ENCODE measurements around the gene MYH7B. TPM values are rescaled to one million over a fixed set of nuclear protein-coding genes. Genes with fewer than 3 reads are reported as not detected.

The MYH7B gene
- total RNA-seq, 1 experiment from 2014 or later, result 0.34 TPM

- intact Hi-C loops (cut with micrococcal nuclease; ENCODE audit: unreplicated experiment), result no loop called here
- DNase-seq (ENCODE audit: low spot score), result no peak
- BruUV-seq (replicated peaks), result no TSS peak
- Histone ChIP-seq H3K36me3 (ENCODE audit: insufficient read depth, low read length, poor library complexity, severe bottlenecking) (no peaks in the 10 kb centered on the region), H3K27me3 (replicated peaks; ENCODE audit: insufficient read depth, low read depth, low read length, poor library complexity) (no peaks in the 10 kb centered on the region), H3K9me3 (ENCODE audit: low read depth, low read length, poor library complexity, severe bottlenecking) (no peaks in the 10 kb centered on the region), H3K4me3 (ENCODE audit: low read depth, low read length, poor library complexity, severe bottlenecking) (no peak overlapping the region), H3K27ac (ENCODE audit: low read depth, low read length, poor library complexity, severe bottlenecking) (no peak overlapping the region), H3K4me1 (ENCODE audit: insufficient read depth, low read length, poor library complexity, severe bottlenecking) (no peaks in the 10 kb centered on the region)
- ChIA-PET CTCF (no interaction called here), POLR2A (ENCODE audit: low non-redundant PET) (no interaction called here)
- TF ChIP-seq CTCF (conservative IDR thresholded peaks at IDR 0.05; ENCODE audit: low read depth, low read length), result no peak
- TF ChIP-seq EZH2 (IDR thresholded peaks at IDR 0.05; ENCODE audit: borderline replicate concordance, low read depth, low read length, poor library complexity, severe bottlenecking), result no peak
These were observed 40.5 kb upstream of the MYH7B start for GRCh38 chr20:34915131-34915530.

GRCh38 chr20:34915749-34916455 lies 39.8 kb upstream of the MYH7B start:
- Histone ChIP-seq H3K36me3 (ENCODE audit: insufficient read depth, low read length, poor library complexity, severe bottlenecking) (peaks cover 7% of the 10 kb centered on the region), H3K4me1 (ENCODE audit: insufficient read depth, low read length, poor library complexity, severe bottlenecking) (no peaks in the 10 kb centered on the region), H3K4me3 (ENCODE audit: low read depth, low read length, poor library complexity, severe bottlenecking) (no peak overlapping the region), H3K9me3 (ENCODE audit: low read depth, low read length, poor library complexity, severe bottlenecking) (no peaks in the 10 kb centered on the region), H3K27me3 (replicated peaks; ENCODE audit: insufficient read depth, low read depth, low read length, poor library complexity) (no peaks in the 10 kb centered on the region), H3K27ac (ENCODE audit: low read depth, low read length, poor library complexity, severe bottlenecking) (no peak overlapping the region)
- ChIA-PET POLR2A (ENCODE audit: low non-redundant PET) (no interaction called here), CTCF (no interaction called here)
- BruUV-seq (replicated peaks), result no TSS peak
- intact Hi-C loops (cut with micrococcal nuclease; ENCODE audit: unreplicated experiment), result no loop called here
- DNase-seq (ENCODE audit: low spot score), result no peak
- no peak for TF ChIP-seq EZH2 (IDR thresholded peaks at IDR 0.05; ENCODE audit: borderline replicate concordance, low read depth, low read length, poor library complexity, severe bottlenecking)
- TF ChIP-seq CTCF (conservative IDR thresholded peaks at IDR 0.05; ENCODE audit: low read depth, low read length), result no peak

GRCh38 chr20:34916774-34917354 lies 38.8 kb upstream of the MYH7B start:
- no TSS peak for BruUV-seq (replicated peaks)

More at GRCh38 chr20:34916774-34917354, 38.8 kb upstream of the MYH7B start:
- ChIA-PET POLR2A (ENCODE audit: low non-redundant PET) (no interaction called here), CTCF (no interaction called here)
- H3K4me1 ChIP-seq (ENCODE audit: insufficient read depth, low read length, poor library complexity, severe bottlenecking), result no peaks in the 10 kb centered on the region
- TF ChIP-seq CTCF (conservative IDR thresholded peaks at IDR 0.05; ENCODE audit: low read depth, low read length) (no peak), EZH2 (IDR thresholded peaks at IDR 0.05; ENCODE audit: borderline replicate concordance, low read depth, low read length, poor library complexity, severe bottlenecking) (no peak)
- intact Hi-C loops (cut with micrococcal nuclease; ENCODE audit: unreplicated experiment), result no loop called here
- no peak overlapping the region for H3K27ac ChIP-seq (ENCODE audit: low read depth, low read length, poor library complexity, severe bottlenecking)
- H3K27me3 ChIP-seq (replicated peaks; ENCODE audit: insufficient read depth, low read depth, low read length, poor library complexity), result no peaks in the 10 kb centered on the region
- peaks cover 15% of the 10 kb centered on the region for H3K36me3 ChIP-seq (ENCODE audit: insufficient read depth, low read length, poor library complexity, severe bottlenecking)
- no peak for DNase-seq (ENCODE audit: low spot score)
- no peaks in the 10 kb centered on the region for H3K9me3 ChIP-seq (ENCODE audit: low read depth, low read length, poor library complexity, severe bottlenecking)
- no peak overlapping the region for H3K4me3 ChIP-seq (ENCODE audit: low read depth, low read length, poor library complexity, severe bottlenecking)
